GM12872 (cell line): ENCODE measurements around the gene SCOC.

ENCODE experiments used
- CTCF ChIP-seq: IDR thresholded peaks from 3 replicates; pipeline ENCODE4 v1.5.1; 2011; ENCODE audit warnings: low read depth, mild to moderate bottlenecking, low read length, moderate library complexity; ENCODE audit not compliant: insufficient read depth

The SCOC gene

DNA sequence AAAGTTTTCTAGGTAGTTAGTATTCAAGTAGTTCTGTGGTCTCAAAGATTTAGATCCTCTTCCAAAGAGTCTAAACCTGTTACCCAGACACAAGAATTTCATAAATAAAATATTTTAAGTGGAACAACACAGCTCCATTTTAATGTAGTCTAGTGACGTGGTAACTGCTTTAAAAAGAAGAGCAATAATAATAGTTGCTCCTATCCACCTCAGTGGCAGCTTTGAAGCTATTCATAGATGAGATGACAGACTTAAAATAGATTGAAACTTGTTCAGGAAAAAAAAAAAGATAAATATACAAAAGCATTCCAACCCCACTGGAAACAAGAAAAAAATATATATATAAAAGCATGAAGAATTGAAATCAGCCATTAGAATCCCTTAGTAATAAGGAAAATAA is 14.6 kb downstream of the SCOC start:
- no peak for TF ChIP-seq CTCF

GRCh38 chr4:140395668-140396067 is 22.2 kb downstream of the SCOC start:
- TF ChIP-seq CTCF, result no peak

DNA sequence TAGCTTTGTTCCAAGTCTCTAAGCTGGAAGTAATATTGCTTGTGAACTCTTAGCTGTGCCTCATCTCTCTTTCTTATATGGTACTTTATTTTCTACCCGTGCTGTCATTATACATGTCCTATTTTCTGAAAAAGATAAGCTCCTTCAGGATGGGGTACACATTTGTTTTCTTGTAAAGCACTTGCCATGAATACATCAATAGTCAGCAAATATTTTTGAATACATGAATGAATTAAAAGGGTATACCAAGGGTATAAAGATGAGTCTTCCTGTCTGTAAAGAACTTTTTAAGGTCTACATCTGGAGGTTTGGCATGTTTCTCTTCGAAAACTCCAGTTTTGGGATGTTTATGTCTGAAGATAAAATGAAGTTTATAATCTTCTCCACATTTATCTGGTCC is 26.7 kb downstream of the SCOC start:
- no peak for TF ChIP-seq CTCF

GRCh38 chr4:140406292-140406691 is 32.8 kb downstream of the SCOC start:
- no peak for TF ChIP-seq CTCF

GRCh38 chr4:140408974-140409373 is 35.5 kb downstream of the SCOC start:
- no peak for TF ChIP-seq CTCF

GRCh38 chr4:140423106-140423505 is 49.7 kb downstream of the SCOC start:
- TF ChIP-seq CTCF, result no peak

- TF ChIP-seq CTCF, result no peak
Measured at GRCh38 chr4:140426610-140427105, 53.2 kb downstream of the SCOC start.
